Esophagus squamous epithelium (tissue), 5 donors: Measurements from ENCODE around the gene PRSS3. TPM values are rescaled to one million over a fixed set of nuclear protein-coding genes. Genes with fewer than 3 reads are reported as not detected.
"Not testable (repeated sequence)": the region's sequence is repeated elsewhere in the genome, so short reads cannot be mapped to it uniquely, and the experiment has no call there.

ENCODE experiments used
- DNase-seq: peaks from one replicate; lab custom pipeline; 2025; lab: John Stamatoyannopoulos, UW
- H3K27ac ChIP-seq, 4 donors: fragments of 200-600 bp; sonication (generic); one replicate each; pipeline ENCODE4 v1.5.1; 2016 to 2019; ENCODE audit warnings: mild to moderate bottlenecking in 1 of 4
- H3K27me3 ChIP-seq, 4 donors: fragments of 200-600 bp; sonication (generic); 1 replicate in 3 of 4; 2 replicates in 1 of 4; pipeline versions ENCODE4 v1.5.1 to v1.6.0; 2017 to 2021; ENCODE audit warnings: antibody characterized with exemption in 1 of 4
- H3K36me3 ChIP-seq, 3 donors: fragments of 200-600 bp; sonication (generic); one replicate each; pipeline ENCODE4 v1.5.1; 2016 to 2019
- H3K4me1 ChIP-seq, 3 donors: fragments of 200-600 bp; sonication (generic); one replicate each; pipeline ENCODE4 v1.5.1; 2017 to 2019
- H3K4me3 ChIP-seq, 4 donors: fragments of 200-600 bp; sonication (generic); 1 replicate in 3 of 4; 2 replicates in 1 of 4; pipeline ENCODE4 v1.5.1; 2016 to 2019; ENCODE audit warnings: mild to moderate bottlenecking in 2 of 4, moderate library complexity in 1 of 4
- H3K9me3 ChIP-seq, 3 donors: fragments of 200-600 bp; sonication (generic); one replicate each; pipeline ENCODE4 v1.5.1; 2016 to 2019
- POLR2A ChIP-seq, 4 donors: fragments of 450-650 bp; IDR thresholded peaks; one replicate each; pipeline ENCODE4 v1.6.1; 2017; ENCODE audit warnings: antibody characterized with exemption in 4 of 4, mild to moderate bottlenecking in 4 of 4, moderate library complexity in 3 of 4
- WGBS, 2 donors: methylation state at CpG; one replicate each; pipeline ENCODE4 v1.1.5; 2018; 5-methylcytosine and 5-hydroxymethylcytosine counted together
- intact Hi-C: fragments of 100-400 bp; cut with DNase I; formaldehyde crosslinking; loops from one replicate; pipeline ENCODE4 v1.15.0; 2022
- total RNA-seq, 4 donors: library from RNA; depleted of rRNA; stranded (reverse); fragments of >200 nt; gene quantifications; one replicate each; pipeline ENCODE4 v1.1.0, GENCODE V29; 2016
- TF ChIP-seq, protein P1 (sequence below), 6 experiments: fragments of 450-650 bp in 4 of 6; fragments of 200-600 bp in 2 of 6; sonication (generic) in 2 of 6; IDR thresholded peaks; one replicate each; pipeline ENCODE4 v1.5.1; 2016 to 2019; ENCODE audit warnings: antibody characterized with exemption in 6 of 6, mild to moderate bottlenecking in 4 of 6, moderate library complexity in 4 of 6
- donor health status: DM: yes; HTN: yes; CAD: no.

Gene PRSS3
- total RNA-seq, 4 donors from 2014 or later, result 39.5 to 204 (median 56.5) TPM

DNA sequence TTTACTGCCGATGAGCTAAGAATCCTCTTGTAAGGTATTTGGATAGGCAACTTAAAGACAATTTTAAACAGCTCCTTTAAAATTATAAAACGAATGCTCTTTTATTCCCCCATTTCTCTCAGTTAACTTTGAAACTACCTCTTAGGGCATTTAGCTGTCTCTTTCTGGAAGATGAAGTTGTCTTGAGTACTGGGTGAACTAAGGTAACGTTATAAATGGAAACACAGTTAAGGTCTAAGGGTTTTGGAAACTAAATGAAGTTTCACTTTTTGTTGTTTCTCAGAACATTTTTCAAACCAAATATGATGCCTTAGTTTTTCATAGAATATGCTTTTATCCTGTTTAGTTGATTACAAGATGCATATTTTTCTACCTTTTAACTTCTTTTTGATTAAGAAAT, 28.4 kb downstream of the PRSS3 start:
- intact Hi-C loops, result no loop called here
- TF ChIP-seq, protein P1, sequence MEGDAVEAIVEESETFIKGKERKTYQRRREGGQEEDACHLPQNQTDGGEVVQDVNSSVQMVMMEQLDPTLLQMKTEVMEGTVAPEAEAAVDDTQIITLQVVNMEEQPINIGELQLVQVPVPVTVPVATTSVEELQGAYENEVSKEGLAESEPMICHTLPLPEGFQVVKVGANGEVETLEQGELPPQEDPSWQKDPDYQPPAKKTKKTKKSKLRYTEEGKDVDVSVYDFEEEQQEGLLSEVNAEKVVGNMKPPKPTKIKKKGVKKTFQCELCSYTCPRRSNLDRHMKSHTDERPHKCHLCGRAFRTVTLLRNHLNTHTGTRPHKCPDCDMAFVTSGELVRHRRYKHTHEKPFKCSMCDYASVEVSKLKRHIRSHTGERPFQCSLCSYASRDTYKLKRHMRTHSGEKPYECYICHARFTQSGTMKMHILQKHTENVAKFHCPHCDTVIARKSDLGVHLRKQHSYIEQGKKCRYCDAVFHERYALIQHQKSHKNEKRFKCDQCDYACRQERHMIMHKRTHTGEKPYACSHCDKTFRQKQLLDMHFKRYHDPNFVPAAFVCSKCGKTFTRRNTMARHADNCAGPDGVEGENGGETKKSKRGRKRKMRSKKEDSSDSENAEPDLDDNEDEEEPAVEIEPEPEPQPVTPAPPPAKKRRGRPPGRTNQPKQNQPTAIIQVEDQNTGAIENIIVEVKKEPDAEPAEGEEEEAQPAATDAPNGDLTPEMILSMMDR (IDR thresholded peaks at IDR 0.05), result no peak
- no peak for TF ChIP-seq POLR2A (IDR thresholded peaks at IDR 0.05)
- Histone ChIP-seq H3K27ac (no peak overlapping the region), H3K36me3 (peaks cover 0 to 28% (median 0%) of the 10 kb centered on the region in 3 donors), H3K4me1 (peaks cover 7 to 47% (median 17%) of the 10 kb centered on the region in 3 donors), H3K4me3 (no peak overlapping the region), H3K27me3 (no peaks in the 10 kb centered on the region), H3K9me3 (no peaks in the 10 kb centered on the region)
- no peak for DNase-seq
- 72 to 87% methylated on average over 3 of the region's 3 CpGs for WGBS, 2 donors

GRCh38 chr9:33827285-33827684, 31.9 kb downstream of the PRSS3 start:
- H3K4me1 ChIP-seq, result peaks cover 0 to 16% (median 4%) of the 10 kb centered on the region in 3 donors
- intact Hi-C loops, H3K27me3 ChIP-seq, DNase-seq, H3K4me3 ChIP-seq, H3K9me3 ChIP-seq, H3K27ac ChIP-seq: not testable (repeated sequence)
- peaks cover 0 to 39% (median 0%) of the 10 kb centered on the region in 3 donors for H3K36me3 ChIP-seq
- 96 to 99% methylated on average over 11 of the region's 11 CpGs for WGBS, 2 donors

- H3K27ac ChIP-seq, H3K27me3 ChIP-seq, H3K9me3 ChIP-seq, DNase-seq, intact Hi-C loops, H3K4me3 ChIP-seq: not testable (repeated sequence)
- 81 to 83% methylated on average over 17 of the region's 17 CpGs for WGBS, 2 donors
- peaks cover 0 to 30% (median 0%) of the 10 kb centered on the region in 3 donors for H3K36me3 ChIP-seq
- peaks cover 0 to 19% (median 4%) of the 10 kb centered on the region in 3 donors for H3K4me1 ChIP-seq
Measured at GRCh38 chr9:33829641-33830230, 34.4 kb downstream of the PRSS3 start.

DNA sequence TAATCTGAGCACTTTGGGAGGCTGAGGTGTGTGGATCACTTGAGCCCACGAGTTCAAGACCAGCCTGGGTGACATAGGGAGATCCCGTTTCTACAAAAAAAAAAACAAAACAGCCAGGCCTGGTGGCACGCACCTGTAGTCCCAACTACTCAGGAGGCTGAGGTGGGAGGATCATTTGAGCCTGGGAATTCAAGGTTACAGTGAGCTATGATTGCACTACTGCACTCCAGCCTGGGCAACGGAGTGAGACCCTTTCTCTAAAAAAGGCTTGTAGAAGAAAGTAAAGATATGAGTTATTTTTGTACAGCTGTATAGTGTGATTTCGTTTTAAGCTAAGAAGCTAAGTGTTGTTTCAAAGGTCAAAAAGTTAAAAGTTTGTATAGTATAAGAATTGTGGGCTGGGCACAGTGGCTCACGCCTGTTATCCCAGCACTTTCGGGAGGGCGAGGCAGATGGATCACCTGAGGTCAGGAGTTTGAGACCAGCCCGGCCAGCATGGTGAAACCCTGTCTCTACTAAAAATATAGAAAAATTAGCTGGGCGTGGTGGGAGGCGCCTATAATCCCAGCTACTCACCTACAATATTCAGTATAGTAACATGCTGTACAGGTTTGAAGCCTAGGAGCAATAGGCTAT, 40.4 kb downstream of the PRSS3 start:
- no peak overlapping the region for H3K4me3 ChIP-seq
- no peak for DNase-seq
- WGBS, 2 donors, result 69 to 75% methylated on average over 10 to 11 of the region's 11 CpGs
- TF ChIP-seq POLR2A (IDR thresholded peaks at IDR 0.05), result no peak
- TF ChIP-seq, protein P1 (IDR thresholded peaks at IDR 0.05), result no peak
- H3K27me3 ChIP-seq, result no peaks in the 10 kb centered on the region
- no peaks in the 10 kb centered on the region for H3K9me3 ChIP-seq
- intact Hi-C loops, result no loop called here
- peaks cover 13 to 66% (median 23%) of the 10 kb centered on the region in 3 donors for H3K4me1 ChIP-seq
- H3K36me3 ChIP-seq, result no peaks in the 10 kb centered on the region
- H3K27ac ChIP-seq, result peak overlapping the region; percentile 41 to 72 (median 52)

GRCh38 chr9:33836261-33836660, 40.9 kb downstream of the PRSS3 start:
- DNase-seq, H3K9me3 ChIP-seq, H3K27me3 ChIP-seq, H3K4me3 ChIP-seq, intact Hi-C loops, H3K36me3 ChIP-seq: not testable (repeated sequence)
- 5 to 36% methylated on average over 2 of the region's 2 CpGs for WGBS, 2 donors
- H3K27ac ChIP-seq, result peak overlapping the region; percentile 41 to 72 (median 52)
- peaks cover 13 to 69% (median 27%) of the 10 kb centered on the region in 3 donors for H3K4me1 ChIP-seq

DNA sequence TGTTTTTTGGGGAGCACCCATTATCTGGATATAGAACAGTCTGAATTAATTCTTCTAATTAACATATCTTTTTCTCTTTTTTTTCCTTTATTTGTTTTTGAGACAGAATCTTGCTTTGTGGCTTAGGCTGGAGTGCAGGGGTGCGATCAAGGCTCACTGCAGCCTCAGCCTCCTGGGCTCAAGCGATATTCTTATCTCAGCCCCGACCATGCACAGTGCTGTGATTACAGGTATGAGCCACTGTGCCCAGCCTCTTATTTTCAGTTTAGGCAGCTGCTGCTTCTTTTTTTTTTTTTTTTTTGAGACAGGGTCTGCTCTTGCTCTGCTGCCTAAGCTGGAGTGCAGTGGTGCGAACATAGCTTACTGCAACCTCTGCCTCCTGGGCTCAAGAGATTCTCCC, 41.8 kb downstream of the PRSS3 start:
- H3K27me3 ChIP-seq, result no peaks in the 10 kb centered on the region
- H3K9me3 ChIP-seq, result no peaks in the 10 kb centered on the region
- no peak overlapping the region for H3K4me3 ChIP-seq
- DNase-seq, result no peak
- no peaks in the 10 kb centered on the region for H3K36me3 ChIP-seq
- H3K4me1 ChIP-seq, result peaks cover 13 to 76% (median 30%) of the 10 kb centered on the region in 3 donors
- no peak for TF ChIP-seq POLR2A (IDR thresholded peaks at IDR 0.05)
- TF ChIP-seq, protein P1 (IDR thresholded peaks at IDR 0.05), result no peak
- peak overlapping the region in 2 of 4 donors; percentile 23 to 26 for H3K27ac ChIP-seq
- intact Hi-C loops, result no loop called here
- 87 to 90% methylated on average over 4 of the region's 4 CpGs for WGBS, 2 donors
